CD4-positive, alpha-beta memory T cell (primary cell): ENCODE results near the gene ZNF646. TPM values are rescaled to one million over a fixed set of nuclear protein-coding genes. Genes with fewer than 3 reads are reported as not detected.

ENCODE experiments used
- CTCF ChIA-PET: fragments of 350-600 bp; sonication (Branson Sonifier 250); formaldehyde crosslinking; loops from one replicate; lab custom pipeline; 2021; ENCODE audit warnings: inconsistent platforms; ENCODE audit not compliant: partially characterized antibody; lab: Charles Lee
- POLR2A ChIA-PET: fragments of 350-600 bp; sonication (Branson Sonifier 250); formaldehyde crosslinking; loops from one replicate; lab custom pipeline; 2021; ENCODE audit not compliant: partially characterized antibody; lab: Charles Lee
- DNase-seq, 5 donors: peaks; one replicate each; pipeline versions ENCODE4 v3.0.0 to v3.0.0-alpha.2; 2020 to 2022; ENCODE audit warnings: mixed read lengths in 1 of 5
- H3K27ac ChIP-seq: one replicate; pipeline ENCODE4 v1.7.0; 2013; ENCODE audit warnings: low read depth, low read length
- H3K27me3 ChIP-seq: 2 replicates; pipeline ENCODE4 v1.7.0; 2013; ENCODE audit warnings: mild to moderate bottlenecking, low read length, moderate library complexity; ENCODE audit not compliant: insufficient read depth
- H3K36me3 ChIP-seq: 2 replicates; pipeline ENCODE4 v1.7.0; 2013; ENCODE audit warnings: mild to moderate bottlenecking, low read length, moderate library complexity; ENCODE audit not compliant: insufficient read depth
- H3K4me1 ChIP-seq: 2 replicates; pipeline ENCODE4 v1.7.0; 2013; ENCODE audit warnings: mild to moderate bottlenecking, low read length, moderate library complexity; ENCODE audit not compliant: insufficient read depth
- H3K4me3 ChIP-seq, 2 donors: one replicate each; pipeline ENCODE4 v1.7.0; 2013; ENCODE audit warnings: low read length in 2 of 2, mild to moderate bottlenecking in 1 of 2
- H3K9me3 ChIP-seq, 2 donors: one replicate each; pipeline ENCODE4 v1.7.0; 2013; ENCODE audit warnings: low read length in 2 of 2, control low read depth in 1 of 2; ENCODE audit not compliant: control insufficient read depth in 1 of 2
- H3K27ac Mint-ChIP-seq, 7 donors: one replicate each; pipeline ENCODE4 v1.8.0; 2020 to 2021; ENCODE audit warnings: mixed read lengths in 7 of 7, mild to moderate bottlenecking in 6 of 7, inconsistent platforms in 3 of 7, moderate library complexity in 3 of 7
- H3K27me3 Mint-ChIP-seq, 2 donors: one replicate each; pipeline ENCODE4 v1.8.0; 2020 to 2021; ENCODE audit warnings: mixed read lengths in 2 of 2
- H3K36me3 Mint-ChIP-seq, 2 donors: one replicate each; pipeline ENCODE4 v1.8.0; 2020 to 2021; ENCODE audit warnings: mixed read lengths in 2 of 2, inconsistent platforms in 1 of 2, mild to moderate bottlenecking in 1 of 2
- H3K4me1 Mint-ChIP-seq, 4 donors: one replicate each; pipeline ENCODE4 v1.8.0; 2020 to 2021; ENCODE audit warnings: mixed read lengths in 4 of 4, mild to moderate bottlenecking in 1 of 4
- H3K4me3 Mint-ChIP-seq, 8 donors: one replicate each; pipeline ENCODE4 v1.8.0; 2020 to 2021; ENCODE audit warnings: mixed read lengths in 8 of 8, mild to moderate bottlenecking in 7 of 8, moderate library complexity in 6 of 8, inconsistent platforms in 3 of 8
- H3K9me3 Mint-ChIP-seq, 8 donors: one replicate each; pipeline ENCODE4 v1.8.0; 2020 to 2021; ENCODE audit warnings: mixed read lengths in 8 of 8, mild to moderate bottlenecking in 5 of 8, inconsistent platforms in 3 of 8, moderate library complexity in 1 of 8
- intact Hi-C: fragments of 100-400 bp; cut with micrococcal nuclease; formaldehyde crosslinking; loops from one replicate; pipeline ENCODE4 v1.15.1; 2023
- polyA plus RNA-seq, 2 donors: library from polyadenylated mRNA; unstranded; fragments of 300-500 nt; fragmentation: Illumina TruSeq; gene quantifications; one replicate each; pipeline ENCODE4 v1.2.3, GENCODE V29; 2021
- total RNA-seq, 2 experiments: library from RNA; stranded (reverse); gene quantifications; one replicate each; pipeline ENCODE4 v1.2.3, GENCODE V29; 2021

ZNF646 gene
- total and polyA plus RNA-seq, 4 experiments from 2014 or later = 0.77 to 47.0 (median 27.9) TPM

DNA sequence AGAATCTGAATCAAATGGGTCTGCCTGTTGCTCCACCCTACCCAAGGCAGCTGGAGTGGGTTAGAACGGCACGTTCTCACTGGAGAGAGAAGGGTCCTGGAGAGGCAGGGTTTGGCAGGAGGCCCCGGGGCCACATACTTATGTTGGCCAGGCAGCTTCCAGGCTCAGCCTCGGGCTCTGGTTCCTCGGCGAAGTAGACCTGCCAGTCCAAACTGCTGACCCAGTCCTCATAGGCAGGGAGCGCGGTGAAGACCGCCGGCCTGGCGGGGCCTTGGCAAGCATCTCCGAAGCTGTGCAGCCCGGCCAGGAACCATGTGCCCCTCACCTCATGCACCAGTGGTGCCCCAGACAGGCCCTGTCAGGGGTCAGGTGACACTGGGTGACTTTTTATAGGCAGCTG, 9.8 kb downstream of the ZNF646 start:
- POLR2A ChIA-PET = interaction anchor here (1.2 to 2.7 kb wide), 3 partner anchors 9 to 58 kb away, joined by 4 to 12 read pairs (median 5); partner anchors contain the start of genes ZNF646 and ZNF668
- no peak overlapping the region for H3K4me3 Mint-ChIP-seq
- CTCF ChIA-PET = no interaction called here

DNA sequence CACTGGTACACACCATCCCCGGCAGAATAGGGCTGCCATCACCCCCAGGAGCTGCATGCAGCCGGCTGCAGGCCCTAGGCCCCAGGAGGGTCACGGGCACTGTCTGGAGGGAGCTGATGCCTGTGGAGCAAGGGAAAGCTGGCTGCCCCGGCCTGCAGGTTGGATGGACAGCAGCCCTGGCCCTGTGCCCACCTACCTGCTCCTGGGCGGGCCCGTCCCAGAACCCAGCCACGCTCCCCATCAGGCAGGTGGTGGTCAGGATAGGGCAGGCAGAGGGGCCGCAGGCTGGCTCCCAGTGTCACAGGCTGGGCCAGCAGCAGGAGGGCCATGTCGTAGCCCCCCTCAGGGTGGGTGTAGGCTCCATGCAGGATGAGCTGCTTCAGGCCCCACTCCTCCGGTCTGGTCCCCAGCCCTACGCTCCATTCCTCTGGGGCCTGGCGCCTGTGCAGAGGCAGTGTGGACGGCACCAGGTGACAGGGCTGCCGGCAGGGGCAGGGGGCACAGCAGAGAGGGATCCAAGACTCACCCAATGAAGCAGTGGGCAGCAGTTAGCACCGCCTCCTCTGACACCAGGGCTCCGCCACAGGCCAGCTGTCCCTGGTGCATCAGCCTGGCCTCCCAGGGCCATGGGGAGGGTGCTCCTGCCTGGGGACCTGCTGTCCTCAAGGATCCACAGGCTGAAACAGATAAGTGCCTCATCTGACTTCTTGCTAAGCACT, 10.5 kb downstream of the ZNF646 start:
- no peak for DNase-seq
- Histone ChIP-seq H3K4me1 (peaks cover 10% of the 10 kb centered on the region), H3K4me3 (no peak overlapping the region), H3K27me3 (no peaks in the 10 kb centered on the region), H3K9me3 (no peaks in the 10 kb centered on the region), H3K36me3 (peaks cover 15% of the 10 kb centered on the region), H3K27ac (no peak overlapping the region)
- H3K9me3 Mint-ChIP-seq = no peaks in the 10 kb centered on the region
- peaks cover 0 to 31% of the 10 kb centered on the region in 2 donors for H3K36me3 Mint-ChIP-seq
- peaks cover 0 to 14% (median 8%) of the 10 kb centered on the region in 4 donors for H3K4me1 Mint-ChIP-seq
- H3K27ac Mint-ChIP-seq = no peak overlapping the region
- POLR2A ChIA-PET = interaction anchor here (1.2 to 2.7 kb wide), 4 partner anchors 9 to 57 kb away, joined by 3 to 12 read pairs (median 4); partner anchors contain the start of genes ZNF646 and ZNF668
- no peaks in the 10 kb centered on the region for H3K27me3 Mint-ChIP-seq
- CTCF ChIA-PET = no interaction called here
- no peak overlapping the region for H3K4me3 Mint-ChIP-seq
- intact Hi-C loops = no loop called here

More for the DNA sequence above, 9.8 kb downstream of the ZNF646 start:
- no peak for DNase-seq
- Mint-ChIP-seq H3K9me3 (no peaks in the 10 kb centered on the region), H3K27ac (no peak overlapping the region), H3K4me1 (peaks cover 1 to 20% (median 8%) of the 10 kb centered on the region in 4 donors), H3K36me3 (peaks cover 0 to 32% of the 10 kb centered on the region in 2 donors), H3K27me3 (no peaks in the 10 kb centered on the region)
- intact Hi-C loops = no loop called here
- Histone ChIP-seq H3K27me3 (no peaks in the 10 kb centered on the region), H3K4me1 (peaks cover 10% of the 10 kb centered on the region), H3K9me3 (no peaks in the 10 kb centered on the region), H3K27ac (no peak overlapping the region), H3K4me3 (no peak overlapping the region), H3K36me3 (peaks cover 19% of the 10 kb centered on the region)

DNA sequence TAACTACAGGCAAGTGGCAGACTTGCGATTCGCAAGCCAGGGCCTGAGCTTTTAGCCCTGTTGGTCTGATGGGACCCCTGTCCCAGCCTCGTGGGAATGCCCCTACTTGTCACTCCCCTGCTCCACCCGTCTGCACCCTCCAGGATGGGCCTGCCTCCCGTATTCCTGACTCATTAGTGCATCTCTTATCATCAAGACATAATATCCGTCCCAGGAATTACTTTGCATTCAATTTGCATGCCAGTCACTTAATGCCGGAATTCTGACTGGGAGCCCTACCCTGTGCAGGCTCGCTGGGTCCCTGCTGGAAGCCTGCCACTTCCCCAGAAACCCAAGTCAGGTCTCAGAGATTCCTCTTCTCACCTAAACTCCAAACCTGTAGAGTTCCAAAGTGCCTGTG, 11.2 kb downstream of the ZNF646 start:
- H3K9me3 ChIP-seq = no peaks in the 10 kb centered on the region
- H3K4me1 ChIP-seq = peaks cover 10% of the 10 kb centered on the region
- DNase-seq = no peak
- H3K27me3 ChIP-seq = no peaks in the 10 kb centered on the region
- no peak overlapping the region for H3K4me3 ChIP-seq
- H3K4me1 Mint-ChIP-seq = peaks cover 0 to 13% (median 8%) of the 10 kb centered on the region in 4 donors
- H3K36me3 ChIP-seq = peaks cover 14% of the 10 kb centered on the region
- CTCF ChIA-PET = interaction anchor here (1.1 to 1.2 kb wide), 2 partner anchors 9 to 57 kb away, joined by 3 read pairs; partner anchors contain the start of gene VKORC1
- no peak overlapping the region for H3K4me3 Mint-ChIP-seq
- H3K27me3 Mint-ChIP-seq = no peaks in the 10 kb centered on the region
- no peak overlapping the region for H3K27ac ChIP-seq
- H3K36me3 Mint-ChIP-seq = peaks cover 0 to 28% of the 10 kb centered on the region in 2 donors
- peak overlapping the region in 2 of 7 donors; percentile 54 to 69 for H3K27ac Mint-ChIP-seq
- POLR2A ChIA-PET = interaction anchor here (1.4 to 2.7 kb wide), 4 partner anchors 9 to 95 kb away, joined by 3 to 12 read pairs (median 4); partner anchors contain the start of genes FUS, VKORC1, ZNF646 and ZNF668
- no peaks in the 10 kb centered on the region for H3K9me3 Mint-ChIP-seq
- intact Hi-C loops = no loop called here

GRCh38 chr16:31085873-31086628, 11.8 kb downstream of the ZNF646 start:
- no peak for DNase-seq
- POLR2A ChIA-PET = interaction anchor here (0.8 to 2.7 kb wide), 5 partner anchors 8 to 94 kb away, joined by 3 to 12 read pairs (median 4); partner anchors contain the start of genes FUS, VKORC1, ZNF646 and ZNF668

GRCh38 chr16:31086629-31086906, 12.3 kb downstream of the ZNF646 start:
- no peak overlapping the region for H3K4me3 ChIP-seq
- no peaks in the 10 kb centered on the region for H3K27me3 Mint-ChIP-seq
- CTCF ChIA-PET = interaction anchor here (1.1 to 1.2 kb wide), 2 partner anchors 8 to 55 kb away, joined by 3 read pairs; partner anchors contain the start of gene VKORC1

More at GRCh38 chr16:31085873-31086628, 11.8 kb downstream of the ZNF646 start:
- Histone ChIP-seq H3K4me3 (no peak overlapping the region), H3K36me3 (peaks cover 13% of the 10 kb centered on the region), H3K27me3 (no peaks in the 10 kb centered on the region), H3K9me3 (no peaks in the 10 kb centered on the region), H3K27ac (no peak overlapping the region), H3K4me1 (peaks cover 10% of the 10 kb centered on the region)
- intact Hi-C loops = no loop called here
- Mint-ChIP-seq H3K4me1 (peaks cover 0 to 15% (median 7%) of the 10 kb centered on the region in 4 donors), H3K27me3 (no peaks in the 10 kb centered on the region), H3K9me3 (no peaks in the 10 kb centered on the region), H3K36me3 (peaks cover 4 to 28% of the 10 kb centered on the region in 2 donors), H3K27ac (peak overlapping the region in 4 of 7 donors; percentile 25 to 73 (median 52)), H3K4me3 (peak overlapping the region in 1 of 8 donors; percentile 12)
- CTCF ChIA-PET = interaction anchor here (1.1 to 1.2 kb wide), 2 partner anchors 8 to 56 kb away, joined by 3 read pairs; partner anchors contain the start of gene VKORC1

DNA sequence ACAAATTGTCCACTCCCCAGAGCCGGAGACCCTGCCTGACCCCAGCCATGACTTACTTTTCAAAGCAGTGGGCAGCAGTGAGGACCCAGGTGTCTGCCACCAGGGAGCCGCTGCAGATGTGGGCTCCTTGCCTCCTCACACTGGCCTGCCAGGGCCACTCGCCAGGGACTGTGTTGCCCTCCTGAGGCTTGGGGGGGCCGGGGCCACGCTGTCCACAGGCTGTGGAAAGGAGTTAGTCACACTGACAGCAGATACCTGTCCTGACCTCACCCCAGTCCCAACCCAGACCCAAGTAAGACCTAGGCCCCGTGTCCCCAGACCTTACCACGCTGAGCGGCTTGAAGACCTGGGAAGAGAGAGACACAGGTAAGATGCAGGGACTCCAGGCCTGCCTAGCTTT, 13.3 kb downstream of the ZNF646 start:
- Mint-ChIP-seq H3K9me3 (no peaks in the 10 kb centered on the region), H3K27me3 (no peaks in the 10 kb centered on the region), H3K27ac (no peak overlapping the region), H3K4me3 (no peak overlapping the region), H3K36me3 (peaks cover 4 to 27% of the 10 kb centered on the region in 2 donors), H3K4me1 (peaks cover 0 to 12% (median 3%) of the 10 kb centered on the region in 4 donors)
- CTCF ChIA-PET = no interaction called here
- DNase-seq = no peak
- POLR2A ChIA-PET = interaction anchor here (1.0 kb wide), 1 partner anchor 55 kb away, joined by 4 read pairs; no protein-coding TSS in a partner anchor
- no peak overlapping the region for H3K4me3 ChIP-seq
- no peaks in the 10 kb centered on the region for H3K4me1 ChIP-seq
- H3K9me3 ChIP-seq = no peaks in the 10 kb centered on the region
- H3K27ac ChIP-seq = no peak overlapping the region
- intact Hi-C loops = no loop called here
- H3K27me3 ChIP-seq = no peaks in the 10 kb centered on the region
- H3K36me3 ChIP-seq = peaks cover 13% of the 10 kb centered on the region

More at GRCh38 chr16:31086629-31086906, 12.3 kb downstream of the ZNF646 start:
- Histone ChIP-seq H3K9me3 (no peaks in the 10 kb centered on the region), H3K27ac (no peak overlapping the region), H3K4me1 (peaks cover 7% of the 10 kb centered on the region), H3K36me3 (peaks cover 13% of the 10 kb centered on the region), H3K27me3 (no peaks in the 10 kb centered on the region)
- Mint-ChIP-seq H3K4me1 (peaks cover 0 to 17% (median 6%) of the 10 kb centered on the region in 4 donors), H3K4me3 (no peak overlapping the region), H3K9me3 (no peaks in the 10 kb centered on the region), H3K27ac (peak overlapping the region in 2 of 7 donors; percentile 25 to 51), H3K36me3 (peaks cover 4 to 30% of the 10 kb centered on the region in 2 donors)
- POLR2A ChIA-PET = interaction anchor here (0.8 to 1.6 kb wide), 4 partner anchors 8 to 94 kb away, joined by 3 to 4 read pairs (median 4); partner anchors contain the start of genes FUS and VKORC1
- intact Hi-C loops = no loop called here
- DNase-seq = no peak
